Endothelial cell of coronary artery (primary cell): ENCODE measurements around the gene PIKFYVE. TPM values are rescaled to one million over a fixed set of nuclear protein-coding genes. Genes with fewer than 3 reads are reported as not detected.

Experiments used
- total RNA-seq: library from RNA; depleted of rRNA; stranded (reverse); fragments of >200 nt; gene quantifications from 2 replicates; pipeline ENCODE4 v1.2.3, GENCODE V29; 2014

The PIKFYVE gene, protein sequence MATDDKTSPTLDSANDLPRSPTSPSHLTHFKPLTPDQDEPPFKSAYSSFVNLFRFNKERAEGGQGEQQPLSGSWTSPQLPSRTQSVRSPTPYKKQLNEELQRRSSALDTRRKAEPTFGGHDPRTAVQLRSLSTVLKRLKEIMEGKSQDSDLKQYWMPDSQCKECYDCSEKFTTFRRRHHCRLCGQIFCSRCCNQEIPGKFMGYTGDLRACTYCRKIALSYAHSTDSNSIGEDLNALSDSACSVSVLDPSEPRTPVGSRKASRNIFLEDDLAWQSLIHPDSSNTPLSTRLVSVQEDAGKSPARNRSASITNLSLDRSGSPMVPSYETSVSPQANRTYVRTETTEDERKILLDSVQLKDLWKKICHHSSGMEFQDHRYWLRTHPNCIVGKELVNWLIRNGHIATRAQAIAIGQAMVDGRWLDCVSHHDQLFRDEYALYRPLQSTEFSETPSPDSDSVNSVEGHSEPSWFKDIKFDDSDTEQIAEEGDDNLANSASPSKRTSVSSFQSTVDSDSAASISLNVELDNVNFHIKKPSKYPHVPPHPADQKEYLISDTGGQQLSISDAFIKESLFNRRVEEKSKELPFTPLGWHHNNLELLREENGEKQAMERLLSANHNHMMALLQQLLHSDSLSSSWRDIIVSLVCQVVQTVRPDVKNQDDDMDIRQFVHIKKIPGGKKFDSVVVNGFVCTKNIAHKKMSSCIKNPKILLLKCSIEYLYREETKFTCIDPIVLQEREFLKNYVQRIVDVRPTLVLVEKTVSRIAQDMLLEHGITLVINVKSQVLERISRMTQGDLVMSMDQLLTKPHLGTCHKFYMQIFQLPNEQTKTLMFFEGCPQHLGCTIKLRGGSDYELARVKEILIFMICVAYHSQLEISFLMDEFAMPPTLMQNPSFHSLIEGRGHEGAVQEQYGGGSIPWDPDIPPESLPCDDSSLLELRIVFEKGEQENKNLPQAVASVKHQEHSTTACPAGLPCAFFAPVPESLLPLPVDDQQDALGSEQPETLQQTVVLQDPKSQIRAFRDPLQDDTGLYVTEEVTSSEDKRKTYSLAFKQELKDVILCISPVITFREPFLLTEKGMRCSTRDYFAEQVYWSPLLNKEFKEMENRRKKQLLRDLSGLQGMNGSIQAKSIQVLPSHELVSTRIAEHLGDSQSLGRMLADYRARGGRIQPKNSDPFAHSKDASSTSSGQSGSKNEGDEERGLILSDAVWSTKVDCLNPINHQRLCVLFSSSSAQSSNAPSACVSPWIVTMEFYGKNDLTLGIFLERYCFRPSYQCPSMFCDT (N-terminal part only)
- total RNA-seq = 21.1 and 26.3 TPM in 2 replicates

DNA sequence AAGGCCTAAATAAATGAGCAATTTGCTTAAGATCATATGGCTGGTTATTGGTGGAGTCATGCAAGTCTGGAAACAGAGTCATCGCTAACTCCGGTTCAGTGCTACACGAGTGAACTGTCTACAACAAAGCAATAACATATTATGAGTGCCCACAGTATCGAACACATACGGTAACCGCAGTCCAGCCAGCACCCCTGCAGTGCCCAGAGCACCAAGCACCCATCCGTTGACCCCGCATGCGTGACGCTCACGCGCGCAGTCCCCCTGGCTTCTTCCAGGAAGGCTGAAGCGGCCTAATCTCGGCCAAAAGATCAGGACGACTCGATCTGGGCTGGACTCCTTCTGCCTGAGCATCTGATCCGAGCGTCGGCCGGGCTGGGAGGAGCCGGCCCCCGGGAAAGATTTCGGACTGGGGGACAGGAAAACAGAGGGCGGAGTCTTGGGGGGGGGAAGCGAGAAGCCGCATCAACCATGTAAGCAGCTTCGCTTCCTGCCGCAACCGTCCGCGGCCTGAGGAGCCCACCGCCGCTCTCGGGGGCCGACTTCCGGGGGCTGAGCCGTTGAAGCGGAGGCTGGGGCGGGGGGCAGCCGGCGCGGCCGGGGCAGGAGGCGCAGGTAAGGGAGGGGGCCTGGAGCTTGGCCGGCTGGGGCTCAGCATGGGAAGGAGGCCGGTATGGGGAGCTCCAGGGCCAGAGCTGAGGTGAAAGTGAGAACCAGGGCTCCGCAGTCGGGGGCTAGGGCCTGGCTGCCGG lies at the start of gene PIKFYVE:
TSS of gene PIKFYVE (plus strand) at position 455 of the 752 bp plus-strand sequence. CDS start 5,265 bp downstream, outside the sequence.

DNA sequence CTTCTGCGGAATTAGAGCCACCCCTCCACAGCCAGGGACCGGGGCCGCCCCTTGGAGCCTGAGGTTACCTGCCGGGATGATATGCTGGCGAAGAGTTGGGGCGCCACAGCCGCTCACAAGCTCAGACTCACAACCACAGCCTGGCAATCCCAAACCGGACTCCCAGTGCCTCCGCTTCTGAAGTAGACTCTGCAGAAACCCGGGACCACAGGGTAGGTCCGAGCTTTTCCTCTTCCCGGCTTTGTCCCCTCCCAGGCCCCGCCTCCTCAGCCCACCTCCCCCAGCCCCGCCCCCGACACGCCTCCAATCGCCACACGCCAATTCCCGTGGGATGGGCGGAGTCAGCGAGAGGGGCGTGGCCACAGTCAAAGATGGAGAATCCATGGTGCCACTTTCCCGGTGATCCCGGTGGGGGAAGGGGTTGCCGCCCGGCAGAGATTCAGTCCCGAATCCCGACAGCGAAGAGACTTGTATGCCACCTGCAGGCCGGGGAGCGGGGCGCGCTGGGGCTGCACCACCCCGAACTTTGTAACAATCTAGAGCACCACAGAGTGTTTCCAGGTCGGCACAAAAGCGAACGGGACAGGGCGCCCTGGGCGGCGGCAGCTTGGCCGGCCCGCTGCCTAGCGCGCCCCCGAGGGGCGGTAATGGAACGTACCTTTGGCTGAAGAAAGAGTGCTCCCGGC lies 11.0 kb upstream of the PIKFYVE start, which contains the start of gene IDH1:
TSS of gene IDH1 (minus strand) at position 201 of the 686 bp plus-strand sequence. CDS start 3,520 bp downstream, outside the sequence.

DNA sequence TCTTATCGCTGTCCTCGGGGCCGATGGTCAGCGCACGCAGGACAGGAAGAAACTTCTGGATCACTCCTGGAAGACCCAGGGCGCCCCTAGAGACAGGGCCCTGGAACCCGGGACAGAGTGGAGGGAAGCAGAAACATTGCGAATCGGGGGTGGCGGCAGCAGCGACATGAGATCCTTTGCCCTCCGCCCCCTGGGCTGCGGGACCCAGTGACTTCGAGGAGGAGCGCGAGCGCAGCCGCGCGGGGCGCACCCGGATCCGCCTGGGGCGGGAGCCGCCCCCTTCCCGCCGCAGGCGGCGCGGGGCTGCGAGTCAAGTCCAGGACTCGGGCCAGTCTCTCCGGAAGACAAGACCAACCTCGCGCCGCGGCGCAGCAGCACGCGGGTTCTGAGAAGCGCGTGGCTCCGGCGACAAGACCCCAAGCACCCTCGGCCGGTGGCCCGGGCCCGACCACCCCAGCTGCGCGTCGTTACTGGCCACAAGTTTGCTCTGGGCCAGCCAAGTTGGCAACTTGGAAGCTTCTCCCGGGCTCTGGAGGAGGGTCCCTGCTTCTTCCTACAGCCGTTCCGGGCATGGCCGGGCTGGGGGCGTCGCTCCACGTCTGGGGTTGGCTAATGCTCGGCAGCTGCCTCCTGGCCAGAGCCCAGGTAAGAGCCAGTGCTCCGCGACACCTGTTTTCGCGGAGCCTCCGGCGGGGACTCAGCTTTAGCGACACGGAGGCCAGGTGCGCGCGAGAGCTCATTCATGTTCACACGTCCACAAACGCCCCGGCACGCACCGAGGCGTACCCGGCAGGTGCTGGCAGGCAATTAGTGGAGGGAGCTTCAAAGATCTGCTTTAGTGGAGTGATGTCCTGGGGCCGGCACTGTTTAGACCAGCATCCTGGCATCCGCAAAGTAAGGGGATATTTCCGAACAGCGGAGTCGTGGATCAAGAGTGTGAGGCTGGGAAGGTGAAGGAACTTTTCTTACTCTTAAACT lies 140.7 kb downstream of the PIKFYVE start, which contains the start of gene PTH2R:
TSS of gene PTH2R (plus strand) at position 319 of the 978 bp plus-strand sequence. CDS start at position 571, 252 bp downstream.

Other genes with a start within 250 kb of the PIKFYVE start
- 7.2 and 12.0 TPM in 2 replicates for gene PLEKHM3, start 240.7 kb upstream of the PIKFYVE start, total RNA-seq
- not detected in 2 replicates for gene CRYGD, start 141.7 kb upstream of the PIKFYVE start, total RNA-seq
- gene CRYGC, start 136.4 kb upstream of the PIKFYVE start, total RNA-seq = not detected in 2 replicates
- gene CRYGB, start 120.1 kb upstream of the PIKFYVE start, total RNA-seq = not detected in 2 replicates
- gene CRYGA, start 102.7 kb upstream of the PIKFYVE start, total RNA-seq = not detected in 2 replicates
- not detected in 2 replicates for gene C2orf80, start 76.2 kb upstream of the PIKFYVE start, total RNA-seq
- 68.9 and 83.4 TPM in 2 replicates for gene IDH1, start 11.2 kb upstream of the PIKFYVE start, total RNA-seq
- not detected in 2 replicates for gene PTH2R, start 140.5 kb downstream of the PIKFYVE start, total RNA-seq